Stimulated activated CD8-positive, alpha-beta memory T cell treated with anti-CD3 and anti-CD28 coated beads, Interleukin-15, amount 100 ng/mL, for 4 hours (primary cell): ENCODE measurements around the gene KLF12.

Experiments
- DNase-seq, 2 donors: peaks; one replicate each; pipeline ENCODE4 v3.0.0-alpha.2; 2020; ENCODE audit warnings: low read depth in 2 of 2

The KLF12 gene

GRCh38 chr13:74134221-74134776 lies at the start of gene KLF12:
Gene KLF12 (minus strand): TSS chr13:74134404.
- peak; percentile 87 to 88 for DNase-seq

GRCh38 chr13:74182491-74182890 lies 48.3 kb upstream of the KLF12 start:
- no peak for DNase-seq

GRCh38 chr13:74174810-74175209 lies 40.6 kb upstream of the KLF12 start:
- no peak for DNase-seq

- no peak for DNase-seq
Measured at GRCh38 chr13:74173822-74174221, 39.6 kb upstream of the KLF12 start.

GRCh38 chr13:74171641-74172040 lies 37.4 kb upstream of the KLF12 start:
- DNase-seq = no peak

- DNase-seq = no peak
Measured at GRCh38 chr13:74169676-74170075, 35.5 kb upstream of the KLF12 start.

DNA sequence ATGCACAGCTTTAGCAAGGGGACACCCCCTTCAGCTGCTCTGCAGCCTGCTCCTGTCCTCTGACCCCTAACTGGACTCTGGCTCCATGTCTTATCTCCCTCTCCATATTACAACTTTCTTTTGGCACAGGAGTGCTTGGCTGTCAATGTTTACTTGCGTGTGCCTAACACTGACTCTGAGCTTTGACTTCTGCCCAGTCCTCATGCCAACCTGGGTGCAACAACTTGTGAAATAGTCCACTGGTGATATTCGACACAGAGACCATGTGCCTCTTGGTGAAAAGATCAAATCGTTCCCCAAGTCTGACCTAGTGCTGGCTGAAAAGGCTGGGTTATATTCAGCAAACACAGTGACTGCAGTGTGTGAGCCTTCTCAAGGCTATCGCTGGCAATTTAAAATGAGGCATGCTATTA lies 34.1 kb upstream of the KLF12 start:
- DNase-seq = no peak

DNA sequence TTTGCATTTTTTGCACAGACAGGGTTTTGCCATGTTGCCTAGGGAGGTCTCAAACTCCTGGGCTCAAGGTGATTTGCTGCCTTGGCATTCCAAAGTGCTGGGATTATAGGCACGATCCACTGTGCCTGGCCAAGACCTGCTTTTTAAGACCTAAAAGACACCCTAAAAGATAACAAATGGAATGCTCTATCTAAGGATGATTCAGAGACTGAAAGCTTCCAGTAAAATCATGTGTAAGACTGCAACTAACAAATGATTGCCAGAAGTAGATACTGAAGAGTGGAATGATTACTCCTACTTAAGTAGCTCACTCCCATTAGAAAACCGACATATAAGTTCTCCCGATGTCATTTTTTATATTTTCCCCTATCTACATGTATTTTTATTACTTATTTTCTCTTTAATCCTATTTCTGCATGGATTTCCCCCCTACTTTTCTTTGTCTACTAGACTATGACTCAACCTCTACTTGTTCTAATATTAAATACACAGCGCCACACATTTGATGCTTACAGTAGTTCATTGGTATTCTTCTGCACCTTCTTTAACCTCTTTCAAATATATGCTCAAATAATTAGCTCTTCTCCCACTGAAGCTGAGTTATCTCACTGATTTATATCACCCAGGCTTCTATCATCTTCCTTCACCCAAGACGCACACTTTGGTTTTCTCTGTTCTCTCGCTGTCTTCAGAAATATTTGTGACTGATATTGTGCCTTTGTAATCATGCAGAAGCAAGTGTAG lies 32.2 kb upstream of the KLF12 start:
- no peak for DNase-seq

DNA sequence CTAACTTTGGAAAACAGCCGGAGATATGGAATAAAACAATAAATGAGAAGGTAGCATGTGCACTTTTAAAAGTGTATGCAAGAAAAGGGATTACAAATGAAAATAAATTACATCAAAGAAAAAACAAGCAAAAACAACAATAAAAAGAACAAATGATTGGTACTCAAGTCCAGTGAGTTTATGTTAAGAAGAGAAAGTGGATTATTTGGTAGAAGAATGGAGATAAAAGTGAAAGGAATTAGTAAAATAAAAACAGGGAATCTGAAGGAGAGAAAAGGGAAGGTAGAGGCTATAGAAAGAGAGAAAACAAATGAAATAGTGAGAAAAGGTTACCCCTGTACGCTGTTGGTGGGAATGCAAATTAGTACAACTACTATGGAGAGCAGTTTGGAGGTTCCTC lies 28.6 kb upstream of the KLF12 start:
- DNase-seq = no peak

- DNase-seq = no peak
Measured at GRCh38 chr13:74162135-74162534, 27.9 kb upstream of the KLF12 start.

- no peak for DNase-seq
Measured at GRCh38 chr13:74158571-74159352, 24.6 kb upstream of the KLF12 start.

GRCh38 chr13:74158028-74158427 lies 23.8 kb upstream of the KLF12 start:
- no peak for DNase-seq

- DNase-seq = no peak
Measured at GRCh38 chr13:74154981-74155380, 20.8 kb upstream of the KLF12 start.

GRCh38 chr13:74153316-74153715 lies 19.1 kb upstream of the KLF12 start:
- no peak for DNase-seq

- DNase-seq = no peak
Measured at GRCh38 chr13:74151859-74152258, 17.7 kb upstream of the KLF12 start.

DNA sequence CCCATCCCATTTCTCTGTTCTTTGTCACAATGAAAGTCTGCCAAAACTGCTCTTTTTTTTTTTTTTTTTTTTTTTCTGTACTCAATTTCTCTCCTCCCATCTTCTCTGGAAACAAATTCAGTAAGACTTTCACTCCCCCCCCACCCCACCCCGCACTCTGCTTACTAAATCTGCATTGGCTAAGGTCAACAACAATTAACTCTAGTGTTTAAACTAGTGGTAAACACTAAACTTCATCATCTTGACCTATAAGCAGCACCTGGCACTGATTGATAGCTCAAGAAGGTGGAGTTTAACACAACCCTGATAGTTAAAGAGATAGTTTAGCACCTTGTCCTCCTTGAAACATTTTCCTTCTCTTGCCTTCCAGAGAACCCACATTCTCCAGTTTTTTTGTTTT lies 14.1 kb upstream of the KLF12 start:
- no peak for DNase-seq

DNA sequence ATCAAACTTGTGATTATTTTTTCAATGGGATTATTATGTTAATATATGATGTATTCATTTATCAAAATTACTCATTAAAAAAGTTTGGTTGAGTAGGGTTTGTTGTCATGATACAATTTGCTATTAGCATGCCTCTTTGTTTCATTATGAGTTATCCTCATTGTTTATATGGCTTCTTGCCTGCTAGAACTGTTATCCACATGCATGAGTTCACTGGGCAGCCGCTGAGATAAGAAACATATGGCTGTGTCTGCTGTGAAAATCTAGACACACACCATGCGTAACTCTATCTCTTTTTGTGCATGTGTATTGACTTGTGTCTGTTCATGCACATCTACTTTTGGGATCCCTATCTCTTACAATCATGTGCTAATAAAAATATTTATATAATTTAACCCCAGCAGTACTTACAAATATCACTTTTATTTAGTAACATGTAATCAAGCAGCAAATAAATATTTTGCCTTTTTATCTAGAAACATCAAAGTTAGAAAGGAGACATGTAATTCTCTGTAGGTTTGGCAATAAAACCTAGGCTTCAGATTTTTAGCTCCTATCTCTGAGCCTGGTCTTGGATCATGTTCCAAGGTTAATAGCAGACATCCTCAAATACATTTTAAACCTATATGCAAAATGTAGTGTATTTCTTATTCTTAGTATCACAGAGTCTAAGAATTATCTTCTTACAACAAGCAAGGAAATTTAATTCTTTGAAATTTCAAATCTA lies 11.2 kb upstream of the KLF12 start:
- DNase-seq = no peak

DNA sequence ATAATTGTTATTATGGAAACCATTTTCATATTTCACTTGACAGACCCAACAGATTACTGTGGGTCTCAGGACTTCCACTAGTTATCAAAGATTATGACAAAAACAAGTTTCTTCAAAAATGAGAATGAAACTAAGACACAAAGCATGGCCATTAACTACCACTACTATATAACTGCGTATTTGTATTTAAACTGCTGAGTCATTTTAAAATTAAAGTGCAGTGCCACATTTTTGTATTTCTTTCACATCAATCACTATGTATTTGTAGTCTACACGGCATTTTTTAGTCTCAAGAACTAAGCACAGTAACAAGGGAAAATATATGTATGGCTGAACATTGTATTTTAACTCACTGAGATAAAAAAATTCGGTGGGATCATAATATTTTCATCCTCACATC lies 10.1 kb upstream of the KLF12 start:
- DNase-seq = no peak

- DNase-seq = no peak
Measured at GRCh38 chr13:74142257-74142656, 8.1 kb upstream of the KLF12 start.

- no peak for DNase-seq
Measured at GRCh38 chr13:74138241-74138640, 4.0 kb upstream of the KLF12 start.

- DNase-seq = no peak
Measured at GRCh38 chr13:74136084-74136658, 2.0 kb upstream of the KLF12 start.
